Sigmoid colon (tissue), 7 donors: Measurements from ENCODE around the gene COL5A1. TPM values are rescaled to one million over a fixed set of nuclear protein-coding genes. Genes with fewer than 3 reads are reported as not detected.

ENCODE experiments used
- DNase-seq: peaks from one replicate; pipeline ENCODE4 v3.0.0-alpha.2; 2019
- H3K27ac ChIP-seq, 4 donors: fragments of 200-600 bp; sonication (generic); one replicate each; pipeline ENCODE4 v1.5.1; 2016 to 2019; ENCODE audit warnings: mild to moderate bottlenecking in 1 of 4
- H3K27me3 ChIP-seq, 3 donors: fragments of 200-600 bp; sonication (generic); one replicate each; pipeline ENCODE4 v1.5.1; 2019; ENCODE audit warnings: mild to moderate bottlenecking in 1 of 3
- H3K36me3 ChIP-seq, 4 donors: fragments of 200-600 bp; sonication (generic); one replicate each; pipeline ENCODE4 v1.5.1; 2016 to 2019
- H3K4me1 ChIP-seq, 4 donors: fragments of 200-600 bp; sonication (generic); one replicate each; pipeline ENCODE4 v1.5.1; 2017 to 2019
- H3K4me3 ChIP-seq, 4 donors: fragments of 200-600 bp; sonication (generic); one replicate each; pipeline ENCODE4 v1.5.1; 2017 to 2019; ENCODE audit warnings: mild to moderate bottlenecking in 2 of 4, moderate library complexity in 1 of 4
- H3K9me3 ChIP-seq, 4 donors: fragments of 200-600 bp in 3 of 4; sonication (generic) in 3 of 4; one replicate each; pipeline versions ENCODE4 v1.5.1 to v1.6.1; 2013 to 2019
- EP300 ChIP-seq, 4 donors: sonication (generic); formaldehyde crosslinking; IDR thresholded peaks; one replicate each; pipeline ENCODE4 v1.6.1; 2017; ENCODE audit warnings: antibody characterized with exemption in 4 of 4
- POLR2A ChIP-seq, 2 donors: fragments of 450-650 bp; IDR thresholded peaks; one replicate each; pipeline ENCODE4 v1.6.1; 2016; ENCODE audit warnings: antibody characterized with exemption in 2 of 2, mild to moderate bottlenecking in 2 of 2, moderate library complexity in 2 of 2
- POLR2AphosphoS5 ChIP-seq, 4 donors: sonication (generic); formaldehyde crosslinking; IDR thresholded peaks; one replicate each; pipeline ENCODE4 v1.6.1; 2017; ENCODE audit warnings: antibody characterized with exemption in 4 of 4
- WGBS, 2 donors: extraction: QIAGEN DNeasy Blood & Tissue Kit; methylation state at CpG; one replicate each; pipeline ENCODE4 v1.1.7; 2013; 5-methylcytosine and 5-hydroxymethylcytosine counted together
- intact Hi-C: fragments of 100-400 bp; cut with DNase I; formaldehyde crosslinking; loops from one replicate; pipeline ENCODE4 v1.15.1; 2023
- polyA plus RNA-seq, 3 donors: library from polyadenylated mRNA; stranded (reverse); fragments of 200-250 nt; gene quantifications; one replicate each; pipeline ENCODE4 v1.2.3, GENCODE V29; 2013
- total RNA-seq, 4 donors: library from RNA; depleted of rRNA; stranded (reverse); fragments of >200 nt; gene quantifications; one replicate each; pipeline ENCODE4 v1.1.0, GENCODE V29; 2016
- TF ChIP-seq, protein P1 (sequence below), 4 experiments: fragments of 450-650 bp in 3 of 4; fragments of 200-600 bp in 1 of 4; IDR thresholded peaks; one replicate each; pipeline ENCODE4 v1.5.1; 2016 to 2019; ENCODE audit warnings: antibody characterized with exemption in 4 of 4, mild to moderate bottlenecking in 3 of 4, moderate library complexity in 2 of 4
- donor health status: healthy with polysubstance abuse.
- donor health status: Bipolar disorder and iron deficiency.
- donor health status: healthy.

COL5A1 gene
- total and polyA plus RNA-seq, 7 donors, result 4.2 to 168 (median 24.2) TPM

DNA sequence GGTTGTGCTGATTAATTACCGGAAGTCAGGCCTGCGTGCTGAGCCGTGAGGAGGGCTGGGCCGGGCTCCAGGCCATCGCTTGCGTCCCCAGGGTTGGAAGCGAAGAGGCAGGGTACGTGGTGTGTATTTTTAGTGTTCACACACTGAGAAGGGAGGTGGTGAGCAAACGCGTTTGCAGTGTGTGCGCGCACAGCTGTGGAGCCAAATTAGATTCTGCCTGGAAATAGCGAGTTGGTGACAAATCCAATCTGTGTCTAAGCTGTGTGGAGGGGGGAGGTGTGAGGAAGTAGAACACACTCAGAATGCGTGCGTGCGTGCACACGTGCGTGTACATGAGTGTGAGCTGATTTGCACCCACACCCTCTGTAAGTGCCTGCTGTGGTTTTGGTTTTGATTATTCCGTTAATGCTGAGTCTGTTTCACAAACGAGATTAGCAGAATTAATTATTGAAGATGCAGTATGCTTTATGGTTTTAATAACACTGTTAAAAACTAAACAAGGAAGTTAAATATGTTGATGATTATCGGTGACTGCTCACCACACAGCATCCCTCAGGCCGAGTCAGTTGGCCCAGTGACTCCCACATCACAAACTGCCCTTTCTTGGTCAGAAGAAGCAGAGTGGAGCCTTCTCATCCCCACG lies 127.2 kb downstream of the COL5A1 start:
- H3K36me3 ChIP-seq, result peaks cover 18 to 89% (median 48%) of the 10 kb centered on the region in 4 donors
- TF ChIP-seq POLR2AphosphoS5 (IDR thresholded peaks at IDR 0.05) (peak in 3 of 4 donors; percentile 8 to 21 (median 14)), POLR2A (IDR thresholded peaks at IDR 0.05) (no peak)
- H3K9me3 ChIP-seq, result no peaks in the 10 kb centered on the region
- peak; percentile 83 for DNase-seq
- peak overlapping the region in 1 of 4 donors; percentile 30 for H3K27ac ChIP-seq
- 64 to 73% methylated on average over 23 of the region's 23 CpGs for WGBS, 2 donors
- H3K27me3 ChIP-seq, result no peaks in the 10 kb centered on the region
- intact Hi-C loops, result no loop called here
- H3K4me1 ChIP-seq, result no peaks in the 10 kb centered on the region
- H3K4me3 ChIP-seq, result no peak overlapping the region

DNA sequence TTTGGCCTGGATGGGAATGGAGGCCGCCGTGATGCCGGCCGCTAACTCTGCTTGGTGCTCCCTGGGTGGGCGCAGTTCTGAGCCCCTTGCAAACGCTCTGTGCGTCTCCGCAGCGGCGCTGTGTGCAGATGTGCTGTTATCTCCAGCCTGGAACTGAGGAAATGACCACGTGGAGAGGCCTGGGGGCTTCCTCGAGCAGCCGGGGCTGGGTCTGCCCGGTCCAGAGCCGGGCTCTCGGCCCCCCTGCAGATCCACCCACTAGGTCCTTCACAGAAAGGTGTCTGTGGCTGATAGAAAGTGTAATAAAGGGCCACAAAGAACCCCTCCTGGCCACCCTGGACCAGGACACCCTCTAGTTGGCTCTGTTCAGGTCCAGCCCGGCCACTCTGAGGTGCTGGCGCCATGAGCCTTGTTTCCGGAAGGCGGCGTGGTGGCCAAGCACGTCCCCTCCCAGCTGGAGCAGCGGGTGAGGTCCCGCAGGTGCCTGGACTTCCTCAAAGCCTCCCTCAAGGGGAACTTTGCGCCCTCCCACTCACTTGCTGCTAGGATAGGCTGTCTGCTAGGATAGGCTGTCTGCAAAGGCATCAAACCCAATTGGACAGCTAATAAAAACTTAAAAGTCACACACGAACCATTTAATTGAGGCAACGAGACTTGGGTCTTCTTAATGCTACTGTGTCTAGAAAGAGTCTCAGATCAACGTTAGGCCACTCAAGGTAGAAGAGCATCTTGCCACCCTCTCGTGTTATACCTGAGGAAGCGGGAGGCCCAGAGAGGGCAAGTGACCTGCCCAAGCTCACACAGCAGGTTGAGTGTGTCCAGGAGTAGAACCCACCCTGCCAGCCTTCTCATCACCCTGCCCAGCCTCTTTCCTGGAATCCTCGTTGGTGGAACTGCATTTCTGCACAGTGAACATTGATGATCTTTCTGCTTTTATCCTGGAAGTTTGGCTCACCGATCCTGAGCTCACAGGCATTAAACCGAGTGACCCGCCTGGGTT lies 129.7 kb downstream of the COL5A1 start:
- Histone ChIP-seq H3K27ac (no peak overlapping the region), H3K4me1 (peaks cover 0 to 20% (median 18%) of the 10 kb centered on the region in 4 donors), H3K4me3 (no peak overlapping the region), H3K36me3 (peaks cover 11 to 85% (median 42%) of the 10 kb centered on the region in 4 donors), H3K27me3 (no peaks in the 10 kb centered on the region), H3K9me3 (no peaks in the 10 kb centered on the region)
- 54 to 70% methylated on average over 34 of the region's 34 CpGs for WGBS, 2 donors
- intact Hi-C loops, result no loop called here
- TF ChIP-seq, protein P1, sequence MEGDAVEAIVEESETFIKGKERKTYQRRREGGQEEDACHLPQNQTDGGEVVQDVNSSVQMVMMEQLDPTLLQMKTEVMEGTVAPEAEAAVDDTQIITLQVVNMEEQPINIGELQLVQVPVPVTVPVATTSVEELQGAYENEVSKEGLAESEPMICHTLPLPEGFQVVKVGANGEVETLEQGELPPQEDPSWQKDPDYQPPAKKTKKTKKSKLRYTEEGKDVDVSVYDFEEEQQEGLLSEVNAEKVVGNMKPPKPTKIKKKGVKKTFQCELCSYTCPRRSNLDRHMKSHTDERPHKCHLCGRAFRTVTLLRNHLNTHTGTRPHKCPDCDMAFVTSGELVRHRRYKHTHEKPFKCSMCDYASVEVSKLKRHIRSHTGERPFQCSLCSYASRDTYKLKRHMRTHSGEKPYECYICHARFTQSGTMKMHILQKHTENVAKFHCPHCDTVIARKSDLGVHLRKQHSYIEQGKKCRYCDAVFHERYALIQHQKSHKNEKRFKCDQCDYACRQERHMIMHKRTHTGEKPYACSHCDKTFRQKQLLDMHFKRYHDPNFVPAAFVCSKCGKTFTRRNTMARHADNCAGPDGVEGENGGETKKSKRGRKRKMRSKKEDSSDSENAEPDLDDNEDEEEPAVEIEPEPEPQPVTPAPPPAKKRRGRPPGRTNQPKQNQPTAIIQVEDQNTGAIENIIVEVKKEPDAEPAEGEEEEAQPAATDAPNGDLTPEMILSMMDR (IDR thresholded peaks at IDR 0.05), result no peak
- TF ChIP-seq EP300 (IDR thresholded peaks at IDR 0.05), result no peak
- no peak for TF ChIP-seq POLR2AphosphoS5 (IDR thresholded peaks at IDR 0.05)
- TF ChIP-seq POLR2A (IDR thresholded peaks at IDR 0.05), result no peak
- DNase-seq, result no peak

DNA sequence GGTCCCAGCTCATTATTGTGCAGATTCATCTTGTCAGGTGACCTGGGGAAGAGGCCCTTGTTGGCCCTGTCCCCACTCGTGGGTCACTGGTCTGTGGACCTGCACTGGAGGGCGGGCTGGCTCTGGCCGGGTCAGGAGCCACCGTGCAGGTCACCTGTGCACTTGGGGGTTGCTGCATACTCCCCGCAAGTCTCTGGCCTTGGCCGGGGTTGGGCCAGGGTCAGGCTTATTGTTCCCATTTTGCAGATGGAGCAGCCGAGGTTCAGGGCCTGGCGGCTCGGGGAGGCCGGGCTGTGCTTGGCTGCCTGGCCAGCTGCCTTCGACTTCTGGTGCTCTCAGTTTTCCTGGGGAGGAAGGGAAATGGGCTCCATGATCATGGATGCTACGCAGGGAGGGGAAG lies 130.7 kb downstream of the COL5A1 start:
- 89 to 90% methylated on average over 12 of the region's 12 CpGs for WGBS, 2 donors
- TF ChIP-seq, protein P1 (IDR thresholded peaks at IDR 0.05), result no peak
- TF ChIP-seq POLR2AphosphoS5 (IDR thresholded peaks at IDR 0.05) (no peak), POLR2A (IDR thresholded peaks at IDR 0.05) (no peak), EP300 (IDR thresholded peaks at IDR 0.05) (no peak)
- no peak for DNase-seq
- intact Hi-C loops, result no loop called here
- peaks cover 11 to 74% (median 32%) of the 10 kb centered on the region in 4 donors for H3K36me3 ChIP-seq
- H3K4me3 ChIP-seq, result no peak overlapping the region
- peaks cover 0 to 31% (median 27%) of the 10 kb centered on the region in 4 donors for H3K4me1 ChIP-seq
- no peak overlapping the region for H3K27ac ChIP-seq
- H3K9me3 ChIP-seq, result no peaks in the 10 kb centered on the region
- no peaks in the 10 kb centered on the region for H3K27me3 ChIP-seq

DNA sequence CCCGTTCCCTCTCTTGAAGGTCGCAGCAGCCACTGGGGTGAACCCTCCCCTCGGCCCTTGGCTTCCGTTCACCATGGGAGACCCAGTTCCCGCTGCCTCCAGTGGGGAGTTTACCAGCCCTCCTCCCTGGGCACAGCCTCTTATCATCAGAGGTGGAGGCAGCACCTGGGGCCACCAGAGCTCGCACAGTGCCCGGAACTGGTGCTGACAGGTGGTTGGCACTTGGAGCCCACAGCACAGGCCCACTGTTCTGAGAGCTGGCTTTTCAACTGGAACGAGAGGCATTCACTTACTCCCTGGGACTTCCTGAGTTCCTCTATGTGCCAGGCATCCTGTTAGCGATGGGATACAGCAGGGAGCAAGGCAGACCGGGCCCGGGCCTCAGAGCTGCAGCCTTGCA lies 132.2 kb downstream of the COL5A1 start:
- Histone ChIP-seq H3K4me1 (peaks cover 0 to 46% (median 41%) of the 10 kb centered on the region in 4 donors), H3K27me3 (no peaks in the 10 kb centered on the region), H3K9me3 (no peaks in the 10 kb centered on the region), H3K27ac (no peak overlapping the region), H3K4me3 (no peak overlapping the region), H3K36me3 (peaks cover 11 to 64% (median 24%) of the 10 kb centered on the region in 4 donors)
- intact Hi-C loops, result no loop called here
- no peak for DNase-seq
- WGBS, 2 donors, result 91 to 92% methylated on average over 11 of the region's 11 CpGs
- TF ChIP-seq POLR2AphosphoS5 (IDR thresholded peaks at IDR 0.05) (no peak), EP300 (IDR thresholded peaks at IDR 0.05) (no peak), POLR2A (IDR thresholded peaks at IDR 0.05) (no peak)
- TF ChIP-seq, protein P1 (IDR thresholded peaks at IDR 0.05), result no peak

DNA sequence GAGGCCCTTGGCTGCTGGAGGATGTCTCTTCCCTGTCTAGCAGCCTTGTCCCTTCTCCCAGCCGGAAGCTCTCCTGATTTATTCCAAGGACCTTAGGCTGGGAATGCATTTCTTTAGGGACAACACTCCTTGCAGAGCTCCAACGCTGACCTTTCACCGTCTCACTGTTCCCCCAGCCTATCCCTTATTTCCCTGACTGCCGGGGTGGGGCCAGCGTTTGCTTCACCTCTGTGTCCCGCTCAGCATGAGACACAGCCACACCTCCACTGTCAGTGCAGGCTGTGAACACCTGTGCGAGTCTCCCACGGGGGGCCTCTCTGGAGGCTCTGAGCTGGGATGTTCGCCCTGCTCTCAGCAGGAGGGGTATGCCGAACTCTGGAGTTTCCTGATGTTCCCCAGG lies 132.8 kb downstream of the COL5A1 start:
- WGBS, 2 donors, result 21 to 66% methylated on average over 10 of the region's 10 CpGs
- intact Hi-C loops, result no loop called here

More for the DNA sequence above, 132.8 kb downstream of the COL5A1 start:
- Histone ChIP-seq H3K4me3 (no peak overlapping the region), H3K36me3 (peaks cover 11 to 59% (median 23%) of the 10 kb centered on the region in 4 donors), H3K9me3 (no peaks in the 10 kb centered on the region), H3K4me1 (peaks cover 0 to 52% (median 47%) of the 10 kb centered on the region in 4 donors), H3K27ac (peak overlapping the region in 3 of 4 donors; percentile 53 to 76 (median 68)), H3K27me3 (no peaks in the 10 kb centered on the region)
- DNase-seq, result no peak
- TF ChIP-seq POLR2A (IDR thresholded peaks at IDR 0.05) (no peak), EP300 (IDR thresholded peaks at IDR 0.05) (no peak), POLR2AphosphoS5 (IDR thresholded peaks at IDR 0.05) (no peak)
- TF ChIP-seq, protein P1 (IDR thresholded peaks at IDR 0.05), result no peak
